Left lung (tissue), 10 donors: Measurements from ENCODE around the gene TMEM11. TPM values are rescaled to one million over a fixed set of nuclear protein-coding genes. Genes with fewer than 3 reads are reported as not detected.

ENCODE experiments used
- ATAC-seq: fragments of 200-7000 bp; cut with Tn5 transposase; one replicate; pipeline ENCODE4 v1.9.1; 2020; ENCODE audit warnings: moderate library complexity
- DNase-seq, 4 donors: peaks; one replicate each; pipeline ENCODE4 v3.0.0-alpha.2; 2013 to 2020
- H3K27ac ChIP-seq, 2 donors: fragments of 200-600 bp; sonication (generic) in 1 of 2; one replicate each; pipeline versions ENCODE4 v1.5.0 to v1.8.0; 2020 to 2021
- H3K27me3 ChIP-seq, 2 donors: fragments of 200-600 bp; sonication (generic) in 1 of 2; one replicate each; pipeline versions ENCODE4 v1.5.0 to v1.8.0; 2020 to 2021
- H3K36me3 ChIP-seq, 2 donors: fragments of 200-600 bp; sonication (generic) in 1 of 2; one replicate each; pipeline versions ENCODE4 v1.5.0 to v1.8.0; 2020 to 2021
- H3K4me1 ChIP-seq, 2 donors: fragments of 200-600 bp; one replicate each; pipeline ENCODE4 v1.8.0; 2021
- H3K4me3 ChIP-seq, 2 donors: fragments of 200-600 bp; sonication (generic) in 1 of 2; one replicate each; pipeline versions ENCODE4 v1.5.0 to v1.8.0; 2020 to 2021; ENCODE audit warnings: mild to moderate bottlenecking in 1 of 2
- H3K9me3 ChIP-seq, 2 donors: fragments of 200-600 bp; sonication (generic) in 1 of 2; one replicate each; pipeline versions ENCODE4 v1.5.0 to v1.8.0; 2020 to 2021
- intact Hi-C, 2 donors: fragments of 100-400 bp; cut with DNase I; formaldehyde crosslinking; loops; one replicate each; pipeline versions ENCODE4 v1.11.2 to v1.14.2; 2022
- polyA plus RNA-seq, 6 donors: library from polyadenylated mRNA; unstranded; fragments of 120-200 nt; gene quantifications; one replicate each; pipeline ENCODE4 v1.2.1, GENCODE V29; 2013; ENCODE audit not compliant: insufficient read length in 6 of 6
- total RNA-seq, 2 donors: library from RNA; stranded (reverse); fragmentation: NEBNext Ultra II Directional; extraction: Animal tissue kit (Norgen Biotek cat#: 25700); gene quantifications; one replicate each; pipeline ENCODE4 v1.2.1, GENCODE V29; 2021
- TF ChIP-seq, protein P1 (sequence below), 2 donors: fragments of 200-600 bp; sonication (generic) in 1 of 2; IDR thresholded peaks; one replicate each; pipeline versions ENCODE4 v1.5.0 to v1.8.0; 2021; ENCODE audit warnings: antibody characterized with exemption in 2 of 2
- donor health status: DM: no; HTN: yes; CAD: no.
- donor health status: DM: no; HTN: no; CAD: no.

The TMEM11 gene
- total and polyA plus RNA-seq, 8 donors: 17.1 to 25.1 (median 19.5) TPM

DNA sequence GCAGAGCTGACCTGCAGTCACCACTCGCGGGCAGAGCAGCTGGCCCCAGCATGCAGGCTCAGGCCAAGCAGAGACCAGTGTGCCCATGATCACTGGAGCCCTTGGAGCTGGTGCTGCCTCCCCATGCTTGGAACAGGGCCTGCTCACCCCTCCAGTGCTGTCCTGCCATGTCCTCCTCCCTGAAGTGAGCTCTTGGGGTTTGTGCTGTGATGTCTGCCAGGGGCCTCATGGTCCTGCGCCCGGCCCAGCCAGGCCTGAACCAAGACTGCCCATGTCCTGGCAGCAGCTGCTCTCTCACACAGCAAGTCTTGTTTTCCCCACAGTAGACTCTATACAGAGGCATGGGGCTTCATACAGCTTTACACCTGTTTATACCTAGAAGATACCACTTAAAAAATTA is 24.6 kb downstream of the TMEM11 start:
- intact Hi-C loops: no loop called here
- Histone ChIP-seq H3K4me1 (peaks cover 4 to 22% of the 10 kb centered on the region in 2 donors), H3K9me3 (no peaks in the 10 kb centered on the region), H3K4me3 (no peak overlapping the region), H3K36me3 (peaks cover 0 to 72% of the 10 kb centered on the region in 2 donors), H3K27ac (no peak overlapping the region), H3K27me3 (no peaks in the 10 kb centered on the region)
- TF ChIP-seq, protein P1, sequence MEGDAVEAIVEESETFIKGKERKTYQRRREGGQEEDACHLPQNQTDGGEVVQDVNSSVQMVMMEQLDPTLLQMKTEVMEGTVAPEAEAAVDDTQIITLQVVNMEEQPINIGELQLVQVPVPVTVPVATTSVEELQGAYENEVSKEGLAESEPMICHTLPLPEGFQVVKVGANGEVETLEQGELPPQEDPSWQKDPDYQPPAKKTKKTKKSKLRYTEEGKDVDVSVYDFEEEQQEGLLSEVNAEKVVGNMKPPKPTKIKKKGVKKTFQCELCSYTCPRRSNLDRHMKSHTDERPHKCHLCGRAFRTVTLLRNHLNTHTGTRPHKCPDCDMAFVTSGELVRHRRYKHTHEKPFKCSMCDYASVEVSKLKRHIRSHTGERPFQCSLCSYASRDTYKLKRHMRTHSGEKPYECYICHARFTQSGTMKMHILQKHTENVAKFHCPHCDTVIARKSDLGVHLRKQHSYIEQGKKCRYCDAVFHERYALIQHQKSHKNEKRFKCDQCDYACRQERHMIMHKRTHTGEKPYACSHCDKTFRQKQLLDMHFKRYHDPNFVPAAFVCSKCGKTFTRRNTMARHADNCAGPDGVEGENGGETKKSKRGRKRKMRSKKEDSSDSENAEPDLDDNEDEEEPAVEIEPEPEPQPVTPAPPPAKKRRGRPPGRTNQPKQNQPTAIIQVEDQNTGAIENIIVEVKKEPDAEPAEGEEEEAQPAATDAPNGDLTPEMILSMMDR (IDR thresholded peaks at IDR 0.05): no peak
- no peak for ATAC-seq
- no peak for DNase-seq

DNA sequence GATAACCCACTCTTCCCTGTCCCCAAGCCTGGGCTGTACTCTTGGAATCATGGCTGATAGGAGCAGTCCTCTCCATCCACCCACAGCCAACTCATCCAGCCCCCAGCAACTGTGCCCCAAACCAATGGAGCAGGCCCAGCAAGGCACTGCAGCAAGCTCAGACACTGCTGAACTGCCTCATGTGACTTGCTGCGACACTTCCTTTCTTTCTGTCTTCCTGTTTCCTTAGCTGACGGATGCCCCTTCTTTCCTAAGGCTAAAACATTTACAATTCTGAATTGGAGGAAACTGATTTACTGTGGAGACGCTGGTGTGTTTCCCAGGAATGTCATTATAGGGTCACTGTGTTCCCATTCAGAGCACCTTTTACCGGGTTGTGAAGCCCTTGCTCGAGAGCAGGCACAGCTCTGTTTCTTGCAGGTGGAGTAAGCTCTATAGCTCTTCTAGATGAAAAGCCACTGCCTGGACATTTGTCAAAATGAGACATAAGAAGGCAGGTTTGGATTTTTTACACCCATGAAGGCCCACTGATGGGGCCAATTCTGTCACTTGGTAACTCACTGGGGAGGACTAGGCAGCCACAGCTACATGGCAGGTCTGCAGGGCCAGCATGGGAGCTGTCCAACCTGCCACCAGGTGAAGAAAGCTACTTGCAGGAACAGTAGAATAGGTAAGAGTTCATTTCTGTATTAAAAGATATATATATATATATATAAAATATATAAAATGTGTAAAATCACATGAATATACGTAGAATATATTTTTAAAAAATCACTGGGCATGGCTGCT is 27.4 kb downstream of the TMEM11 start:
- H3K36me3 ChIP-seq: peaks cover 0 to 68% of the 10 kb centered on the region in 2 donors
- H3K4me1 ChIP-seq: peaks cover 0 to 15% of the 10 kb centered on the region in 2 donors
- no peak overlapping the region for H3K4me3 ChIP-seq
- intact Hi-C loops: no loop called here
- ATAC-seq (peak; percentile 54), DNase-seq (no peak)
- peak overlapping the region in 1 of 2 donors; percentile 76 for H3K27ac ChIP-seq
- TF ChIP-seq, protein P1 (IDR thresholded peaks at IDR 0.05): no peak
- H3K9me3 ChIP-seq: no peaks in the 10 kb centered on the region
- no peaks in the 10 kb centered on the region for H3K27me3 ChIP-seq

DNA sequence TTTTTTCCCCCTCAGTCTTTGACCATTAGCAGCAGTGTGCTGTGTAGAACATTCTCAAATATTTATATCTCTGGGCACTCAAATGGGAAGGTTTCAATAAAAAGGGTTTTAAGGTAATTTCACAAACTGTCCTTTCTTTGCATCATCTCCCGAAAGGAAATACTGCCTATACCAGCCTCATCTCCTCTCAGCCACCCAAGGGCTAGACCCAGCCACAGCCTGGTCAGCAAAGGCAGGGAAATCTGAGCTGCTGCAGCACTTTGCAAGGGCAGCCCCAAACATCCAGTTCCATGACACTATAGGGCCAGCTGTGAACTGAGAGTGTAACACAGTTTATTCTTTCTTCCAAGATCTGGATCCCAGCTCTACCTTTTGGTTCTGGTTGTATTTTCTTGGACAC is 28.9 kb downstream of the TMEM11 start:
- H3K4me1 ChIP-seq: peaks cover 0 to 14% of the 10 kb centered on the region in 2 donors
- no peak for DNase-seq
- no peak for ATAC-seq
- no peaks in the 10 kb centered on the region for H3K27me3 ChIP-seq
- no peak overlapping the region for H3K27ac ChIP-seq
- no peak overlapping the region for H3K4me3 ChIP-seq
- TF ChIP-seq, protein P1 (IDR thresholded peaks at IDR 0.05): no peak
- intact Hi-C loops: no loop called here
- no peaks in the 10 kb centered on the region for H3K9me3 ChIP-seq
- peaks cover 0 to 56% of the 10 kb centered on the region in 2 donors for H3K36me3 ChIP-seq

DNA sequence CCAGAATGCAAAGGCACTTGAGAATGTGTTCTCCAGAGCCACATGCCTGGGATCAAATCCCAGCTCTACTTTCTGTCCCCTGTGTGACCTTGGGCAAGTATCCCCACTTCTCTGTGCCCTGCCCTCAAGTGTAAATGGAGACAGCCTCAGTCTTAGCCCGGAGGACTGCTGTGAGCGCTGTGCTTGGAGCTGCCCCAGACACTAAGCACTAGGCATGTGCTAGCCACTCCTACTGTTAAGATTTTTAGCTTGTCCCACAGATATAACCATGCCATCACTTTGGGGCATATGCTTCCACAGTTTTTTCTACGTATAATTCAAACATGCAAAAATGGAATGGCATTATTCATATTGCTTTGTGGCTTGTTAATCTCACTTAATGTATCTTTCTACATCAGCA is 29.4 kb downstream of the TMEM11 start:
- H3K9me3 ChIP-seq: no peaks in the 10 kb centered on the region
- TF ChIP-seq, protein P1 (IDR thresholded peaks at IDR 0.05): no peak
- DNase-seq: no peak

DNA sequence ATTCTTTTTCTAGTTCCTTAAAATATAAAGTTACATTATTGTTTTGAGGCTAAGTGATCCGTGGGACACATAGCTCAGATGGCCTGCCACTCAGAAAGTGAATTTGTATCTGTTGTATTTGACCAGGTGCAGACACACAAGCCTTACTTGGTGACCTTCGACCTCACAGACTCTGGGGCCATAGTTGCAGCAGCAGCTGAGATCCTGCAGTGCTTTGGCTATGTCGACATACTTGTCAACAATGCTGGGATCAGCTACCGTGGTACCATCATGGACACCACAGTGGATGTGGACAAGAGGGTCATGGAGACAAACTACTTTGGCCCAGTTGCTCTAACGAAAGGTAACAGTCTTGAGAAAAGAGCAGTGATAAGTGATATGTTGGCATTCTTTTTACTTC is 30.5 kb downstream of the TMEM11 start:
- no peak overlapping the region for H3K27ac ChIP-seq
- ATAC-seq (no peak), DNase-seq (no peak)
- H3K27me3 ChIP-seq: no peaks in the 10 kb centered on the region
- no peak overlapping the region for H3K4me3 ChIP-seq
- H3K4me1 ChIP-seq: peaks cover 0 to 14% of the 10 kb centered on the region in 2 donors
- no peaks in the 10 kb centered on the region for H3K9me3 ChIP-seq
- peaks cover 0 to 53% of the 10 kb centered on the region in 2 donors for H3K36me3 ChIP-seq
- TF ChIP-seq, protein P1 (IDR thresholded peaks at IDR 0.05): no peak
- intact Hi-C loops: no loop called here

More for the DNA sequence above, 29.4 kb downstream of the TMEM11 start:
- peaks cover 0 to 55% of the 10 kb centered on the region in 2 donors for H3K36me3 ChIP-seq
- intact Hi-C loops: no loop called here
- no peak for ATAC-seq
- no peak overlapping the region for H3K4me3 ChIP-seq
- H3K27ac ChIP-seq: no peak overlapping the region
- no peaks in the 10 kb centered on the region for H3K27me3 ChIP-seq
- H3K4me1 ChIP-seq: peaks cover 0 to 14% of the 10 kb centered on the region in 2 donors
